Peyer's patch (tissue), 4 donors: ENCODE results near the gene ASCC3.

Source experiments
- POLR2A ChIP-seq, 2 donors: fragments of 450-650 bp; IDR thresholded peaks; one replicate each; pipeline ENCODE4 v1.5.1; 2017; ENCODE audit warnings: antibody characterized with exemption in 2 of 2, mild to moderate bottlenecking in 2 of 2, moderate library complexity in 2 of 2
- TF ChIP-seq, protein P1 (sequence below), 6 experiments: fragments of 450-650 bp in 4 of 6; fragments of 200-600 bp in 2 of 6; sonication (generic) in 1 of 6; IDR thresholded peaks; one replicate each; pipeline ENCODE4 v1.5.1; 2017 to 2019; ENCODE audit warnings: antibody characterized with exemption in 6 of 6, mild to moderate bottlenecking in 3 of 6, moderate library complexity in 1 of 6

DNA sequence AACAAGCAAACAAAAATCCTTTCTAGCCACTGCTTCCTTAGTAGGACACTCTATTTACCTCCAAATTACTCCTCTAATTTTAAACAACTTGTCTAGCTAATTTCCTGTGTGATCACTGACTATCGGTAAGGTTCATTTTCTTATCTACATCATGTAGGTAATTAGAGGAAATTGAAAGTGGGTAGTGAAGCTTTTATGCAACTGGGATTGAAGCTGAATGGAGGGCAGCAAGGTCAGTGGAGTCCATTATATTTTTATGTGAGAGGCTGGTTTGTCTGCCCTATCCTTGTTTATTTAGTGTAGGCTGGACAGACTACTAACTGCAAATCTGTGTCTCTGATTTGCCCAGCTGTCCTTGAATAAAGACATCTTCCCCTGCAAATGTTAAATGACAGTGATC, 327.9 kb downstream of the ASCC3 start:
- TF ChIP-seq, protein P1, sequence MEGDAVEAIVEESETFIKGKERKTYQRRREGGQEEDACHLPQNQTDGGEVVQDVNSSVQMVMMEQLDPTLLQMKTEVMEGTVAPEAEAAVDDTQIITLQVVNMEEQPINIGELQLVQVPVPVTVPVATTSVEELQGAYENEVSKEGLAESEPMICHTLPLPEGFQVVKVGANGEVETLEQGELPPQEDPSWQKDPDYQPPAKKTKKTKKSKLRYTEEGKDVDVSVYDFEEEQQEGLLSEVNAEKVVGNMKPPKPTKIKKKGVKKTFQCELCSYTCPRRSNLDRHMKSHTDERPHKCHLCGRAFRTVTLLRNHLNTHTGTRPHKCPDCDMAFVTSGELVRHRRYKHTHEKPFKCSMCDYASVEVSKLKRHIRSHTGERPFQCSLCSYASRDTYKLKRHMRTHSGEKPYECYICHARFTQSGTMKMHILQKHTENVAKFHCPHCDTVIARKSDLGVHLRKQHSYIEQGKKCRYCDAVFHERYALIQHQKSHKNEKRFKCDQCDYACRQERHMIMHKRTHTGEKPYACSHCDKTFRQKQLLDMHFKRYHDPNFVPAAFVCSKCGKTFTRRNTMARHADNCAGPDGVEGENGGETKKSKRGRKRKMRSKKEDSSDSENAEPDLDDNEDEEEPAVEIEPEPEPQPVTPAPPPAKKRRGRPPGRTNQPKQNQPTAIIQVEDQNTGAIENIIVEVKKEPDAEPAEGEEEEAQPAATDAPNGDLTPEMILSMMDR (IDR thresholded peaks at IDR 0.05): no peak
- TF ChIP-seq POLR2A (IDR thresholded peaks at IDR 0.05): no peak
